8988T (cell line): Measurements from ENCODE around the gene SART3.
"Not testable (repeated sequence)": the region's sequence is repeated elsewhere in the genome, so short reads cannot be mapped to it uniquely, and the experiment has no call there.

ENCODE experiments used
- DNase-seq: peaks from one replicate; pipeline ENCODE4 v3.0.0; 2011

The SART3 gene

DNA sequence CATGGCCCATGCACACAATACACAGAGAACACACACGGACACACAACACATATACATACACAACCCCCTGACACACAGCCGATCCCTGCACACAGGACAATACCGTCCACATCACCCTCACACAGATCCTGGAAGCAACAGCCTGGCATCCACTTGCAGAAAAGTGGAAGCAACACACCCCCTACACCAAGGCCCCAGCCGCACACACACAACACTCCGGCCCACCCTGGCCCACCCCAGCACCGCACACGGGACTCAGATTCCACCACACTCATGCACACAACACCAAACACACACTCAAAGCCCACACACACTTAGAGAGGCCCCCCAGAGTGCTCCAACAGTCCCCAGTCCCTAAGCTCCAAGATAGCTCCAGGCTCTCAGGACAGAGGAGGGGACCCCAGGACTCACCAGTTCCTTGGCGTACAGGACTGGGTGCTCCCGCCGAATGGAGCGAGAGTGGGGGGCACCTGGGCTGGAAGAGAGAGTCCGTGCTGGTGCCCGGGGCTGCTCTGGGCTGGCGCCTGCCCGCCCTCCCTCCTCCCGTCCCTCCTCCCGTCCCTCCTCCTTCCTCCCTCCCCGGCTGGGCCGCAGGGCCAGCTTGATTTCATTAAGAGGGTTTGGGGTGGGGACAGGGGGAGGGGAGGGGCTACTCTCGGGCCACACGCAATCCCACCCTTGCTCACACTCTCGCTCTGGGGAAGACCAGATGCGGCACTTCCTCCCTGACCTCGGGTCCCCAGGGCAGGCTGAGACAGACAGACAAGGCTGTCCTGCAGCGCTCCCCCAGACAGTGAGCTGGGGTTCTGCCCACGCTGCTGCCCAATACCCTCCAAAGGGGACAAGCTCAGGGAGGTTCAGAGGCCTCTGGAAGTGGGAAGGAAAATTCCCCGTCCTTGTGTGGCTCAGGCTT is 36.8 kb upstream of the SART3 start, which contains the start of gene TMEM119:
TMEM119 (minus strand) TSS at position 526 of the 913 bp plus-strand sequence. CDS start 5,701 bp downstream, outside the sequence.
- no peak for DNase-seq

DNA sequence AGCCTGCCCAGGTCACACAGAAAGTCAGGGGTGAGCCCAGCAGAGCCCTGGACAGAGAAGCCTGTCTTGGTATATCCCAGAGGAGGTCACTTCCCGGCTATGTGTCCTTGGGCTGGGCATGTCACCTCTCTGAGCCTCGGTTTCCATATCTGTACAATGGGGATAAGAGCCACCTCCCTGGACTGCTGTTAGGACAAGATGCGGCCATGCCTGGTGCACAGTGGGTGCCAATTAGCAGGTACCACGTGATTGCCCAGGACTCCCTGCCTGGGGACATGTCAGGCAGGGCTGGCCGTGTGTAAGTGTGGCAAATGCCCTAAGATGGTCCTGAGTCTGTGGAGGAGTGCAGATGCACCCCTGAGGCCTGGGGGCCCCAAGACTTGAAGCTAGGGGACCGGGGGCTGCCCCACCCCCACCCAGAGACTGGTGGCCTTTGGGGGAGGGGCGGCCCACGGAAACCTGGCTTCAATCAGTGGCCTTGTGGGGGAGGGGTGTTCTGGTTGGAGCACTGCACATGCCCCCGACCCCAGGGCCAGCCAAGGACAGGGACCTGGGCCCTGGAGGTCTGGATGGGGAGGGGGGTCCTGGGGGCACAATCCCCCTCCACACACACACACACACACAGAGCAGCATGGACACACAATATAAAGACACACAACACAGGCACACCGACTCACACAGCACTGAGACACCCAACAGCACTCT is 36.0 kb upstream of the SART3 start:
- DNase-seq, result no peak

DNA sequence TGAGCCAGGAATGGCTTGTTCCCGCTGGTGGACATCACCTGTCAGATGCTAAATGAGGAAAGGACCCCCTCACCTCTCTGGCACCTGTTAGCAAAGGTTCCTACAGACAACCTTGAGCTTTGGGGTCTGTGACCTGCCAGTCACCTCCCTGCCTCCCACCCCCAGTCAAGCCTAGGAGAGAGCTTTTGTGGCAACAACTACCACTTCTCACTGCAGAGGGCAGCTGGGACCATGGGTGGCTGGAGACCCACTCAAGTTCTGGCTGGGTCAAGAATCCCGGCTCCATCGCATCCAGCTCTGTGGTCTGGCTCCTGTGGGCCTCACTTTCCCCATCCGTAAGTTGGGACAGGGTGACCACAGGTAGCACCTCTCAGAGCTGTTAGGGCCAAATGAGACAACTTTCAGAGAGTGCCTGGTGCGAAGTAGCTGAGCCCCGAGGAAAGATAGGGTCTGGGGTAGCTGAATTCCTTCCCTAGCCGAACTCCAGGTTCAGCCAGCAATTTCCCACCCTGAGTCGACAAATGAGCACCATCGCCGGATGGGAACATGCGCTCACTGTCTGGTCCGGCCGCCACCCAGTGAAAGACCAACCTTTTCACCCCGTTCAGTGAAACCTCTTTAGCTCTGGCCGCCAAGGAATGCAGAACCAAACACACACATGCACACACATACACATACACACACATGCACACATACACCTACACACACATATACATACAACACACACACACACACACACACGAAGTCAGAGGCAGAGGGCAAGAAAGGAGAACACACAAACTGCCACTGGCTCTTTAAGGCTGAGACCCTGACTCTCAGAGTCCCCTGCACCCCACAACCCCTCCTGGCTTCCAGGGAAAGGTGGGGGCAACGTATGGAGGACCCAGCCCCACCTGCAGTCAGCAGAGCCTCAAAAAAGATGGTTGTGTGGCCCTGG is 35.0 kb upstream of the SART3 start:
- DNase-seq, result no peak

DNA sequence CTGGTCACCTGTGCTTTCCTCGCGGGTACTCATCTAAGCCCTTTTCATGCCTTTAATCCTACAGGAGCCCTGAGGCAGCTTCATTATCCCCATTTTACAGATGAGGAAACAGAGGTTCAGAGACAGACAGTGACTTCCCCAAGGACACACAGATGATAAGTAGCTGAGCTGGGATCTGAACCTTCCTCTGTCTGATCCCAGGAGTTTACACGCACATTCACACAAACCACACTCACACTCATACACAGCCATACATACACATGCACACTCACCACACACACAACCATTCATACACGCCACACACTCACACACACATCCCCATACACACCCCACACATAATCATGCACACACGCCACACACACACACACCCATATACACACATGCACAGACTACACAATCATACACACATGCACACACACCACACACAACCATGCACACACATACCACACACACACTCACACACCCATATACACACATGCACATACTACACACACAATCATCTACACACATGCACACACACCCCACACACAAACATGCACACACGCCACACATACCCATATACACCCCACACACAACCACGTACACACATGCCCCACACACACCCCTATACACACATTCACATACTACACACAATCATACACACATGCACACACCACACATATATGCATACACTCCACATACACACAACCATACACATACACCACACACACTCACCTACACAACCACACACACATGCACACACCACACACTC is 34.2 kb upstream of the SART3 start:
- no peak for DNase-seq

DNA sequence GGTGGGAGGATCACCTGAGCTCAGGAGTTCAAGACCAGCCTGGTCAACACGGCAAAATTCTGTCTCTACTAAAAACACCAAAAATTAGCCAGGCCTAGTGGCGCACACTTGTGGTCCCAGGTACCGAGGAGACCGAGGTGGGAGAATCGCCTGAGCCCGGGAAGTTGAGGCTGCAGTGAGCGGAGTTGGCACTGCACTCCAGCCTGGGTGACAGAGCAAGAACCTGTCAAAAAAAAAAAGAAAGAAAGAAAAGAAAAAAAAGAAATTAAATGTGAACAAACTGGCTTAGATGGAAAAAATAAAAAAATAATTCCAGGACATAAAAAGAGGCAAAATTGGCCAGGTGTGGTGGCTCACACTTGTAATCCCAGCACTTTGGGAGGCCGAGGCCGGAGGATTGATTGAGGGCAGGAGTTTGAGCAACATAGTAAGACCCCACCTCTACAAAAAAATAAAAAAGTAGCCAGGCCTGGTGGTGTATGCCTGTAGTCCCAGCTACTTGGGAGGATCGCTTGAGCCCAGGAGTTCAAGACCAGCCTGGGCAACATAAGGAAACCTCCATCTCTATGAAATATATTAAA is 33.4 kb upstream of the SART3 start:
- DNase-seq, result no peak

DNA sequence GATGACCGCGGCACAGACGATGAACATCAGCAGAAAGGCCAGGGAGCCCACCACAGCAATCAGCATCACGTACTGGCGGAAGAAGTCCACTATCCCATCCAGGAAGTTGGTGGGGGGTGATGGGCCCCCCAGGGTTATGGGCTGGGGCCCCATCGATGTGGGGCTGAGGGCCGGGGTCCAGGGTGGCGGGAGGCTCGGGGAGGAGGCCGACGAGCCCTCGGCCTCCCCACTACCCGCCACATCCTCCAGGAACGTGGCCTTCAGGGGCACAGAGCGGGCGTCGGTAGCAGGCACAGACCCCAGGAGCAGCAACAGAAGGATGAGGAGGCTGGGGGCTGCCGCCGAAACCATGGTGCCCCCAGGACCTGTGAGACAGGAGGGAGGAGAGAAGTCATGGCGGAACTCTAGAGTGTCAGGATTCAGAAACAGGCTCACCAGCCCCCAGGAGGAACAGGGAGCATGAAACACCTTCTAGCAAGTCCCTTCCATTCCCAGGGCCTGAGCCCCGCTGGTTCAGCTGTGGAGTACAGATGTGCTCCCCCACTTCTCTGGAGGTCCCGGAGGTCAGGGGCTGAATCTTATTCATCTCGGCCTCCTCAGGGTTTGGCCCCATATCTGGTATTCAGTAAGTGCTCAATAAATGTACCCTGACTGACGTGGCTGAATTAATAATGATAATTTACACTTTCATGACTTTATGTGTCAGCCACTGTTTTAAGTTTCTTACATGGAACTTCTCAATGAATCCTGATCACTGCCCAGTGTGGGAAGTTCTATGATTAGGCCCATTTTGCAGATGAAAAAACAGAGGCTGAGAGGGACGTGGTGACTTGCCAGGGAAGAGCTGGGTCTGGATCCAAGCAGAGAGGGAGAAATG is 31.3 kb upstream of the SART3 start:
- no peak for DNase-seq

DNA sequence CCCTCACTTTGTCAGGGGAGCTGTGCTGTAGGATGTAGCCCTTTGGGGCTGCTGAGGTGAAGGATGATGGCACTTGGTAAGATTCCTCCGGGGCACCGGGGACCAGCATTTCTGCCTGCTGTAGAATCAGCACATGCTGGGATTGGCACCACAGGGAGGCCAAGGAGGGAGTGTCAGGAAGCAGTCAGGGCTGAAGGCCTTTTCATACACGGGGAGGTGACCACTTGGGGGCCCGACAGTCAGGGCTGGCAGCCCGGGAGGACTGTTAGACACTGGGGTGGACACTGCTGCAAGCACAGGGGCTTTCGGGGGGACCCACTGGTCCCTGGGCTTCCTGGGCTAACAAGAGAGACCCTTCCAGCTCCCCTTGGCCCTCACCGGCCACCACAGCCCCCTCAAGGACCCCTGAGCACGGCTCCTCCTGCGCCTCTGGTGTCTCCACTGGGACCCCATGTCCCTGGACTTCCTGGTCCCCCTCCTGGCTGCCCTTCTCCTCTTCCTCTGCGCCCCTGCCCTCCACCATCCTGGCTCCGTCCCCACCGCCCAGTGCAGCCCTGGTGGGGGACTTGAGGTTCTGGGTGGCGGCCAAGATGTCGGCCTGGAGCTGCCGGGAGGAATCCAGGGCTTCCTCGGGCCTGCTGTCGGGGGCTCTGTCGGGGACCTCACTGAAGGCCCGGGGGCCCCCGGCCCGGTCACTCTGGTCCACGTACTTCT is 30.5 kb upstream of the SART3 start:
- DNase-seq, result no peak

DNA sequence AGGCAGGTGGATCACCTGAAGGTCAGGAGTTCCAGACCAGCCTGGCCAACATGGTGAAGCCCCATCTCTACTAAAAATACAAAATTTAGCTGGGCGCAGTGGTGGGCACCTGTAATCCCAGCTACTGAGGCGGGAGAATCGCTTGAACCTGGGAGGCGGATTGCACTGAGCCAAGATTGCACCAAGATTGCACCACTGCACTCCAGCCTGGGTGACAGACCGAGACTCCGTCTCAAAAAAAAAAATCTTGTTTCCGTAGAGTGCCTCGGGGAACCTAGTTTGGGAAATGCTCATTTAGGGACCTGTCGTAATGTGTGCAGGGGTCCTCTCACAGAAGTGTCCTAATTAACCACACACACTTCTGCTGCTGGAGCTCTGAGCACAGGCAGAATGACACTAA is 29.5 kb upstream of the SART3 start:
- DNase-seq, result not testable (repeated sequence)

DNA sequence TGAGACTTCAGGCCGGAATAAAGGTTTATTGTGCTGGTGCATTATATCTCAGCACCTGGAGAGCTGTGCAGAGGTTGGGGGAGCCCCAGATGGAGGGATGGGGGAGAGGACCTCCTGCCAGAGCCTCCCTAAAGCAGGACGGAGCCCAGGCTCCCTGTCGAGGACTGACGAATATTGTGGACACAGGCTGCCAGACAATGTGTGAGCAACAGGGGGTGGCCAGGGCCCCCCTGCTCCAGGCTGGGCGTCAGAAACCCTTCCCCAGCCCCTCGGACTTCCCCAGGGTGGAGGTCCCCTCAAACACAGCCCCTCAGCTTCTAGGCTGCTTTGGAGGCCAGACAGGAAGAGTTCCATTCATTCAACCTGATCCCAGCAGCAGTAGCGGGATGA is 28.9 kb upstream of the SART3 start:
- DNase-seq, result no peak

DNA sequence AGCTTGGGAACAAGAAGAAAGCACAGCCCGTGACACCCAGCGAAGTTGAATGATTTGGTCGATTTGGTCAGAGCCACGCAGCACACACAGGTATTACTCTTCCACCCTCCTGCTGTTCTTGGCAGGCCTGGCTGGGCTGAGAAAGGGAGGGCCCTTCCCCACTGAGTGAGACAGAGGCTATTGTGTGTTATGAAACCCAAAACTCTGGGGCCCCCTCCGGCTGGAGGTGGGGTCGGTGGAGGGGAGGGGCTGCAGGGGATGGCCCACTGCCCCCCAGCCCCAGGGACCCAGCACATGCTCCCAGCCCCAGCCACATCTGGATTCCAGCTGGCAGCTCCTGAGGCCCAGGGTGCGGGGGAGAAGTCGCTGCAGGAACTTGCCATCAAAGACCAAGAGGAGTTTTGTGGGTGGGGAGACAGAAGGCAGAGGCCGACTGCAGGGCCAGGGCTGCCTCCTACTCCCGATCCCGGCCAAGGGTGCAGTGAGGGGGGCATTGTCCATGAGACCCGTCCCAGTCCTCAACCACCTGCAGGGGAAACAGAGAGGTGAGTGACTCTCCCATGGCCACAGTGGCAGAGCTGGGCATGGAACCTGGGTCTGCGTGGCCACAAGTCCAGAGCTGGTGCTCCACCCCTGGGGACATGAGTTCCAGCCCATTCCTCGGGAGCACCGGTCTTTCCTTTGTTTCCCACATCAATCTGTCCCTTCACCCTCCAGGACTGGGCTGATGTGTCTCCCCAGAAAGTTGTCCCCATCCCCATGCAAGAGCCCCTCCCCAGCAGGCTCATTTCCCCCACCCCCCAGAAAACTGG is 28.3 kb upstream of the SART3 start:
- no peak for DNase-seq

DNA sequence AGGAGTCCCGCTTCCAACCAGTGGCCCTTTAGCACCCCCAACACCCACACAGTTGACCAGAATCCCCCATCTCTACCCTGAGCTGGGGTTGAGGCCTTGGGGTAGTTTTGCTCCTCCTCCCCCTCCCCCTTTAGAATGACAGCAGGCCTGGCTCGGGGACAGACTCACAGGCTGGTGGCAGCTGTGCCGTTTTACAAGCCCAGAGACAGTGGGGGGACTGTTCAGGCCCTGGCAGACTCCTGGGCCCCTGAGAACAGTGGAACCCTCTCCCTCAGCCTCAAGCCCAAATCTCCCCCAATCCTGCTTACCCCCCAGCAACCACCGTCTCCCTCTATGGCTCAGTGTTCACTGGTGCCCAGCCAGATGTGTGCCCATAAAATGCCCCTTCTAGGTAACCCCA is 26.9 kb upstream of the SART3 start:
- DNase-seq, result no peak

DNA sequence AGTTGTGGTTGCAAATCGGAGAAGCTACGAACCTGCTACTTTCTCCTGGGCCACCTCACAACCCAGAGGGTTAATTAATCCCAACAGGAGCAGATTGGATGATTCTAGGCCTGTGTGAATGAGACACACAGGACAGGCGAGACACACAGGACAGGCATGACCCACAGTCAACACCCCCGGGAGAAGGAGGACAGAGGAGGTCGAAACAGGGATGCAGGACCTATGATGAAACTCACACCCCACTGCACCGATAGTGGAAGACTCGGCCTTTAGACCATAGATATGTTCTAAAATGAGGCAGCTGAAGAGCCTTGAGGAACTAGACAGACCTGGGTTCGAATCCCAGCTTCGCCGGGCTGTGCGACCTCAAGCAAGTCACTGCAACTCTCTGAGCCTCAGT is 25.3 kb upstream of the SART3 start:
- DNase-seq, result no peak

DNA sequence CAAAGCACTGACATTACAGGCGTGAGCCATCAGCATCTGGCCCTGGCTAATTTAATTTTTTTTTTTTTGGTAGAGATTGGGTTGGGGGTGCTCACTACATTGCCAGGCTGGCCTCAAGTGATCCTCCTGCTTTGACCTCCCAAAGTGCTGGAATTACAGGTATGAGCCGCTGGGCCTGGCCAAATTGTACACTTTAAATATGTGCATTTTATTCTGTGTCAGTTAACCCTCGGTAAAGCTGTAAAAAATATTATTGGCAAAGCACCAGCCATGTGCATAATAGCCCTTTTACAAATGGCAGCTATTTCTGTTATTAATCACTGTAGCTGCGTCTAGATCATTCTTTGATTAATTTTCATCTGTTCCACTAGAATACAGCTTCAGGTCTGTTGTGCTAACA is 24.9 kb upstream of the SART3 start:
- no peak for DNase-seq

DNA sequence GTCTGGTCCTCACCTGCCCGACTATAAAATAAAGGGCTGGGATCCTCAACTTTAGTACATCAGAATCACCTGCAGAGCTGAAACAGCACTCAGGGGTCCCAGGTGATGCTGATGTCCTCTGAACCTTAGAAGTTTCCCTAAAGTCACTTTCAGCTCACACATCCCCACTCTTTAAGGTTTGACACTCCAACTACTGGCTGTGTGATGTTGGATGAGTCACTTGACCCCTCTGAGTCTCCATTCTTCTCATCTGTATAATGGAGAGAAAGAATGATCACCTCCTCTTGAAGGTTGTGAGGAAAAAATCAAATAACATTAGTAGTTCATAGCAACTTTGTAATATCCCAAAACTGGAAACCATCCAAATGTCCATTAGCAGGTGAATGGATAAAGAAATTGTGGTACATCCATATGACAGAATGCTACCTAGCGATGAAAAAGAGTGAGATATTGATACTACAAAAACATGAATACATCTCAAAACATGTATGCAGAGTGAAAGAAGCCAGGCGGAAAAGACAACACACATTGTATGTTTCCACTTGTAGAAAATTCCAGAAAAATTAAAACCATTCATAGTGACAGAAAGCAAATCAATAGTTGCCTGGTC is 23.6 kb upstream of the SART3 start:
- no peak for DNase-seq

DNA sequence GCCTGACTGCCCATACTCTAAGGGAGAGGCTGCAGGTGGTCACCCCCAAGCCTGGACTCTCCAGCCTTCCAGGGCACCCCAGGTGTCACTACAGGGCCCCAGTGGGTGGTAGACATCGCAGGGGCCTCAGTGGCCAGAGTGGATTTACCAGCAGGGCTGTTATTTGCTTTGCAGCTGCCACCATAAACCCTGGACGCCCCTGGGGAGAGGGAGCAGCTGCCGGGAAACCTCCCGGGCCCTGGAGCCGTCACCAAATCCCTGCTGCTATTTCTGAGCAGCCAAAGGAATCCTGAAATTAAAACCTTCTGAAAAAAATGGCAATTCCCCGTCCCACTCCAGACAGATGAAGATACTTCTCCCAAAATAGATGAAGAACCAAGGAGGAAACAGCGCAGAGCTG is 23.0 kb upstream of the SART3 start:
- no peak for DNase-seq

DNA sequence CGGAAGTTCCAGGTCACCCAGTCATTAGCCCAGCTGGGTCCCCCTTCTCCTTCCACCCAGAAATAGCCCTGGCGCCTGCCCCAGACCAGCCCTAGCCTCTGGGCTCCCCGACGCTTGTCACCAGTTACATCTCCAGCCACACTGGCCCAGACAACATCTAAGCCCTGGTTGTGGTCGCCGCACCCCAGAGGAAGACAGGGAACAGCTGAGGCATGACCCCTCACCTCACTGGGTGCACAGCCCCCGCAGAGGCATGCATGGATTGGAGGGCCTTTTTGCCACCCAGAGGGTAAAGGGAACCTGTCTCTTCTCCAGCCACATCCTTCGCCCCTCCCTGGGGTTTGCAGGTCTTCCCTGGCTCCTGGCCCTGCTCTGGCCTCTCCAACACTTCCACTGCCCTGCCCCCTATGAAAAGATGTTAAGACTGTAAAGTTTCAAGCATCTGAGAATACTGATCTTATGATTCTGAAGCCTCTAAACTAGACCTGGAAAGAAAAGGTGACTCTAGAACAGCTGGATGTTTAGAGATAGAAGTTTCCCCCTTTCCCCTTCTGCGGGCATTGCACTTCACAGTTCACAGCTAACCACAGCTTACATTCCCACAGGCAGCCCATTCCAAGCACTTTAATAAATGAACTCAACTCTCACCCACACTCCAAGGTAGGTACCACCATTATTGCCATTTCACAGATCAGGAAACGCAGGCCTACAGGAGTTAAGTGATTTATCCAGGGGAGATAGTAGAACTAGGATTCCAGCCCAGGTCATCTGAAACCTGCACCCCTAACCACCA is 22.2 kb upstream of the SART3 start:
- no peak for DNase-seq

DNA sequence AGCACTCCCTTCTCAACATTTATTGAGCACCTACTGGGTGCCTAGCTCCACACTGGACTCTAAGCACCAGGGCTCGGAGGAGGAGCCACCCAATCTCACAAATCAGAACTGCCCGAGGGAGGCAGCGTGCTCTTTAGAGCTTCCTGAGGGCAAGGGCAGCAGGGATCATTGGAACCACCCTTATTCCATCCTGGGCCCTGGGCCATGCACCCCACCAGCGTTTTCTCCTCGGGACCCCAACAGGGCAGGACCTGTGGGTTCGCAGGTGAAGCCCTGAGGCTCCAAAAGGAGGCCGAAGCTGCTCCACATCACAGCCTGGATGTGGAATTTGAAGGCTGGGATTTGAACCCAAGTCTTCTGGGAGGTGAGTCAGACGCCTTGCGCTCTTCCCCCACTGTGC is 21.5 kb upstream of the SART3 start:
- no peak for DNase-seq
